Superior temporal gyrus (tissue), 1 donor: ENCODE data around the gene PHF19.

ENCODE experiments used
- DNase-seq: peaks from one replicate; pipeline ENCODE4 v3.0.0-alpha.2; 2016; ENCODE audit errors: extremely low spot score

The PHF19 gene

DNA sequence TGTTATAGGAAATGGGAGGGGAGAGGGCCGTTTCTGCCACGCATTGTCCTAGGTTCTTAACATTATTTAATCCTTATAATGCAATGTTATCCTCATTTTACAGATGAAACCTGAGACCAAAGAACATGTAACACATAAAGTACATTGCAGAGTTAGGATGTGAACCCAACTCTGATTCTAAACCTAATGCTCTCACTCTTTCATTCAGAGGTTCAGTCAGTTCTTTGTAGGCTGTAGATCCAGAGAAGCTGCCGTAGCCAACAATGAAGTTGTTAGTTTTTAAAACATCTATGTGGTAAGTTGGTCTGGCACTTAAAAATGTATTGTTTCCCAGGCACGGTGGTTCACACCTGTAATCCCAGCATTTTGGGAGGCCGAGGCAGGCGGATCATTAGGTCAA, 23.8 kb downstream of the PHF19 start:
- DNase-seq, result no peak

- no peak for DNase-seq
Measured at GRCh38 chr9:120852240-120853010, 24.6 kb downstream of the PHF19 start.

- no peak for DNase-seq
Measured at GRCh38 chr9:120851449-120851848, 25.5 kb downstream of the PHF19 start.

GRCh38 chr9:120850315-120850714, 26.7 kb downstream of the PHF19 start:
- no peak for DNase-seq

GRCh38 chr9:120846906-120847305, 30.1 kb downstream of the PHF19 start:
- DNase-seq, result no peak

- DNase-seq, result no peak
Measured at GRCh38 chr9:120846251-120846889, 30.6 kb downstream of the PHF19 start.

- DNase-seq, result no peak
Measured at GRCh38 chr9:120845255-120845654, 31.7 kb downstream of the PHF19 start.

DNA sequence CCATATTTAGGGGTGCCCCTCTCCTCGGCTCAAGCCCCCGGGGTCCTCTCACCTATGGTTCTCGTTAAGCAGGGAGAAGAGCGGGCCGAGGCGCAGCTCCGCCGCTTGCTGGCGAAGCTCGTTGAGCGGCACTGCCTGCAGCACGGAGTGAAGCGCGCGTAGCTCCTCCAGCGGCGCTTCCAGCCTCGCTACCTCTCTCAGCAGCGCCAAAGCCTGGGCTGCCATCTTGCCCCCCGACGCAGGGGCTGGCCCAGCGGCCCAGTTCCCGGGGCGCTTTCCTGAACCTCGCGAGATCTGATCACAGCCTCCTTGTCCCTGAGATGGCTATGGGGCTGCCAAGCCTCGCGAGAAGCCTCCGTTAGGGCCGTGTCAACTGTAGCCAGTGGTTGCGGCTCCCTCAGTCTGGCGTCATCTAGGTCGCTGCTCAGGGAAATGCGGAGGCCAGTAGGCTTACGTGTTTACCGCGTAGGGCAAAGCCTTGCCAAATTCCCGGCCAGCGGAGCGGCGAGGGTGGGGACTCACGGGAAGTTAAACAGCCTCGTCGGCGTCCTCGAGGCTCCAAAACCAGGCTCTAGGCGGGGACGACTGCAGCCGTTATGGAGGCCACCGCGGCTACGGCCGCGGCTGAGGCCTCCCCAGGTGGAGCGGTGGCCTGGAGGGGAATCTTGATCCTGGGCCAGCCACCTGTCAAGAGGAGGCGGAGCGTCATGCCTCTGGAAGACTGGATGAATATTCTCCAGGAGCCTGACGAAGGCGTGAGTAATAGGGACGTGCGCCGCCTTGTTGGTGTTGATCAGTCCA, 34.1 kb downstream of the PHF19 start, which contains the start of gene PSMD5:
Gene PSMD5 (minus strand): TSS at position 238 of the 801 bp plus-strand sequence. CDS start 13 bp downstream, at position 225.
- DNase-seq, result peak; percentile 94

- no peak for DNase-seq
Measured at GRCh38 chr9:120841930-120842684, 34.9 kb downstream of the PHF19 start.

GRCh38 chr9:120839146-120839545, 37.8 kb downstream of the PHF19 start:
- no peak for DNase-seq

GRCh38 chr9:120837921-120838320, 39.1 kb downstream of the PHF19 start:
- no peak for DNase-seq

- no peak for DNase-seq
Measured at GRCh38 chr9:120833325-120833724, 43.7 kb downstream of the PHF19 start.

- DNase-seq, result no peak
Measured at GRCh38 chr9:120832807-120833206, 44.2 kb downstream of the PHF19 start.

GRCh38 chr9:120830865-120831264, 46.1 kb downstream of the PHF19 start:
- DNase-seq, result no peak

- no peak for DNase-seq
Measured at GRCh38 chr9:120830151-120830550, 46.8 kb downstream of the PHF19 start.

DNA sequence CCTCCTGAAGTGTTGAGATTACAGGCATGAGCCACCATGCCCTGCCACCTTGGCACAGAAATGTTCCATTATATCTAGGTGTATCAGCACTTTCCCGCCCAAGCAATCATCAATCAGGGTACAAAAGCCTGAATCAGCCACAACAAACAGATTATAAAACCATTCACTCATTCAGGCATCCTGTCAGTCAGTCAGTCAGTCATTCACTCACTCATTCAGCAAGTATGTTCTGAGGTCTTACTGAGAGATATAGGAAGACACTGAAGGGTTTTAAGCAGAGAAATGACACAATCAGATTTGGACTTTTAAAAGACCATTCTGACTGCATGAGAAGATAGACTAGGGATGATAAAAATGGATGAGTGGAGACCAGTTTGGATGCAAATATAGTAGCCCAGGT, 47.3 kb downstream of the PHF19 start:
- no peak for DNase-seq

- no peak for DNase-seq
Measured at GRCh38 chr9:120820095-120820494, 56.9 kb downstream of the PHF19 start.

DNA sequence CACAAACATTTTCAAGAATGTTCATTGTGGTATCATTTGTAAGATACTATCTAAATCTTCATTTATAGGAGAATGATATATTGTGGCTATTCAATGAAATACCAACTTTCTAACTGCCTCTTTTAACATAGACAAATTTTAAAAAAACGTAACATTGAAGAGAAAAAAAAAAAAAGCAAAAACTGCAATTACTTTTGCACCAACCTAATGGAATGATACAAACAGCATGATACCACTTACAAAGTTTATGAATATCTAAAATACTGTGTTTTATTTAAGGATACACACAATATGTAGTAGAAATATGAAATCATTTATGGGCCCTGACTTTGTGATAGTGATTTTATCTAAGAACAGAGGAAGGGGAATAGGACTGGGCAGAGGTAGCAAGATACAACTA, 58.4 kb downstream of the PHF19 start:
- no peak for DNase-seq

DNA sequence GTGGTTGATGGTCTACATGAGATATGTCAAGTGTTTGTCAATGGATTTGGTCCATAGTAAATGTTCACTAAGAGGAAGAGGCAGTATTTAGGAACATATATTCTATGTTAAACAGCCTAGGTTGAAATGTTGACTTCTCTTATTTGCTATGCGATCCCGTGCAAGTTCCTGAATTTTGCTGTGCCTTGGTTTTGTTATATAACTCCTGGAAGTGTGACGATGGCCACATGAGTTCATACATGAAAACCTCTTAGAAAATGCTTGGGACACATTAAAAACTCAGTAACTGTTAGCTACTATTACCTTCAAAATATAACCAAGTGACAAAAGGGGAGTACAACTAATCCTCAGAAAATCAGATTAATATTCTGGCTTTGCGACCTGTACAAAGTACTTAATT, 61.9 kb downstream of the PHF19 start:
- DNase-seq, result no peak

- no peak for DNase-seq
Measured at GRCh38 chr9:120808931-120809330, 68.1 kb downstream of the PHF19 start.

- DNase-seq, result no peak
Measured at GRCh38 chr9:120807607-120808379, 69.2 kb downstream of the PHF19 start.
